ENCODE data around the gene IRF7.

Gene IRF7

GRCh38 chr11:605286-606129 is 10.2 kb downstream of the IRF7 start:
- H3K4me3 ChIP-seq (ENCODE audit: low read depth, low read length), result no peak overlapping the region
- no peak for TF ChIP-seq CTCF (conservative IDR thresholded peaks at IDR 0.05; ENCODE audit: low read depth, low read length)
- DNase-seq (ENCODE audit: low read depth), result no peak

- no peak overlapping the region for H3K4me3 ChIP-seq (ENCODE audit: low read depth, low read length)
- DNase-seq (ENCODE audit: low read depth), result no peak
- no peak for TF ChIP-seq CTCF (conservative IDR thresholded peaks at IDR 0.05; ENCODE audit: low read depth, low read length)
These were observed 12.6 kb downstream of the IRF7 start for GRCh38 chr11:603154-603553.

GRCh38 chr11:601573-602245 is 14.0 kb downstream of the IRF7 start:
- no peak overlapping the region for H3K4me3 ChIP-seq (ENCODE audit: low read depth, low read length)
- TF ChIP-seq CTCF (conservative IDR thresholded peaks at IDR 0.05; ENCODE audit: low read depth, low read length), result no peak
- DNase-seq (ENCODE audit: low read depth), result no peak

- H3K4me3 ChIP-seq (ENCODE audit: low read depth, low read length), result no peak overlapping the region
- TF ChIP-seq CTCF (conservative IDR thresholded peaks at IDR 0.05; ENCODE audit: low read depth, low read length), result no peak
- DNase-seq (ENCODE audit: low read depth), result no peak
These were observed 17.6 kb downstream of the IRF7 start for GRCh38 chr11:598005-598680.

- H3K4me3 ChIP-seq (ENCODE audit: low read depth, low read length), result no peak overlapping the region
- DNase-seq (ENCODE audit: low read depth), result no peak
These were observed 18.5 kb downstream of the IRF7 start for GRCh38 chr11:597166-597725.

GRCh38 chr11:596374-596773 is 19.4 kb downstream of the IRF7 start:
- DNase-seq (ENCODE audit: low read depth), result no peak
- H3K4me3 ChIP-seq (ENCODE audit: low read depth, low read length), result no peak overlapping the region
- TF ChIP-seq CTCF (conservative IDR thresholded peaks at IDR 0.05; ENCODE audit: low read depth, low read length), result no peak

More at GRCh38 chr11:597166-597725, 18.5 kb downstream of the IRF7 start:
- peak; percentile 29 for TF ChIP-seq CTCF (conservative IDR thresholded peaks at IDR 0.05; ENCODE audit: low read depth, low read length)

Data from choroid plexus epithelial cell (primary cell).